Dermis microvascular lymphatic vessel endothelial cell (primary cell): ENCODE data around the gene IPO4. TPM values are rescaled to one million over a fixed set of nuclear protein-coding genes. Genes with fewer than 3 reads are reported as not detected.
"Not testable (repeated sequence)": the region's sequence is repeated elsewhere in the genome, so short reads cannot be mapped to it uniquely, and the experiment has no call there.

Source experiments
- DNase-seq, 2 donors: peaks; one replicate each; pipeline versions ENCODE4 v3.0.0 to v3.0.0-alpha.2; 2010; ENCODE audit warnings: low read depth in 2 of 2
- total RNA-seq: library from RNA; depleted of rRNA; stranded (reverse); fragments of >200 nt; gene quantifications from 2 replicates; pipeline ENCODE4 v1.2.1, GENCODE V29; 2014

Gene IPO4
- total RNA-seq, 1 donor from 2014 or later = 32.7 TPM

- not testable (repeated sequence) for DNase-seq
Measured at GRCh38 chr14:24216876-24217275, 28.3 kb upstream of the IPO4 start.

GRCh38 chr14:24216345-24216699 is 27.7 kb upstream of the IPO4 start:
- no peak for DNase-seq

- peak; percentile 83 to 90 for DNase-seq
Measured at GRCh38 chr14:24215495-24216344, 27.1 kb upstream of the IPO4 start, which contains the start of gene MDP1. Gene MDP1 (minus strand): TSS chr14:24216066. CDS start chr14:24215955, 111 bp downstream.

GRCh38 chr14:24213866-24214662 is 25.4 kb upstream of the IPO4 start:
- no peak for DNase-seq

- peak; percentile 90 to 98 for DNase-seq
Measured at GRCh38 chr14:24212924-24213865, 24.6 kb upstream of the IPO4 start, which contains the start of gene CHMP4A. Gene CHMP4A (minus strand): TSS chr14:24213488. CDS start chr14:24213439, 49 bp downstream.

- DNase-seq = no peak
Measured at GRCh38 chr14:24211311-24211710, 22.7 kb upstream of the IPO4 start.

GRCh38 chr14:24207625-24208024 is 19.0 kb upstream of the IPO4 start:
- no peak for DNase-seq

GRCh38 chr14:24207104-24207551 is 18.5 kb upstream of the IPO4 start:
- no peak for DNase-seq

- DNase-seq = no peak
Measured at GRCh38 chr14:24206260-24207103, 17.9 kb upstream of the IPO4 start.

GRCh38 chr14:24204163-24205146 is 15.8 kb upstream of the IPO4 start:
- no peak for DNase-seq

GRCh38 chr14:24203249-24203886 is 14.8 kb upstream of the IPO4 start:
- DNase-seq = not testable (repeated sequence)

GRCh38 chr14:24202538-24202937 is 13.9 kb upstream of the IPO4 start:
- DNase-seq = not testable (repeated sequence)

GRCh38 chr14:24198814-24199524 is 10.4 kb upstream of the IPO4 start:
- DNase-seq = no peak

- DNase-seq = no peak
Measured at GRCh38 chr14:24197056-24197450, 8.4 kb upstream of the IPO4 start.

- peak in 1 of 2 donors; percentile 17 for DNase-seq
Measured at GRCh38 chr14:24196071-24197055, 7.7 kb upstream of the IPO4 start.

- DNase-seq = peak; percentile 72 to 91
Measured at GRCh38 chr14:24195186-24196070, 6.8 kb upstream of the IPO4 start, which contains the start of gene TM9SF1. Gene TM9SF1 (minus strand): TSS chr14:24195441. CDS start chr14:24195019, 422 bp downstream.
